H7 (cell line): ENCODE data around the gene IL32. TPM values are rescaled to one million over a fixed set of nuclear protein-coding genes. Genes with fewer than 3 reads are reported as not detected.
"Not testable (repeated sequence)": the region's sequence is repeated elsewhere in the genome, so short reads cannot be mapped to it uniquely, and the experiment has no call there.

Source experiments
- DNase-seq: peaks from one replicate; pipeline ENCODE4 v3.0.0; 2012
- H3K27me3 ChIP-seq: 2 replicates; pipeline ENCODE4 v1.6.0; 2011; ENCODE audit warnings: mild to moderate bottlenecking, low read length; ENCODE audit not compliant: control insufficient read depth, insufficient read depth
- H3K36me3 ChIP-seq: replicated peaks from 2 replicates; pipeline ENCODE4 v1.5.1; 2011; ENCODE audit warnings: low read length; ENCODE audit not compliant: control insufficient read depth, insufficient read depth
- H3K4me3 ChIP-seq: 2 replicates; pipeline ENCODE4 v1.5.1; 2011; ENCODE audit warnings: low read depth, mild to moderate bottlenecking, control low read depth, low read length, moderate library complexity; ENCODE audit not compliant: insufficient read depth
- total RNA-seq: library from RNA; depleted of rRNA; stranded (reverse); fragments of >200 nt; shearing (Covaris generic); gene quantifications from 2 replicates; pipeline ENCODE4 v1.2.3, GENCODE V29; 2014

IL32 gene
- total RNA-seq, 1 experiment from 2014 or later = 9.9 TPM

DNA sequence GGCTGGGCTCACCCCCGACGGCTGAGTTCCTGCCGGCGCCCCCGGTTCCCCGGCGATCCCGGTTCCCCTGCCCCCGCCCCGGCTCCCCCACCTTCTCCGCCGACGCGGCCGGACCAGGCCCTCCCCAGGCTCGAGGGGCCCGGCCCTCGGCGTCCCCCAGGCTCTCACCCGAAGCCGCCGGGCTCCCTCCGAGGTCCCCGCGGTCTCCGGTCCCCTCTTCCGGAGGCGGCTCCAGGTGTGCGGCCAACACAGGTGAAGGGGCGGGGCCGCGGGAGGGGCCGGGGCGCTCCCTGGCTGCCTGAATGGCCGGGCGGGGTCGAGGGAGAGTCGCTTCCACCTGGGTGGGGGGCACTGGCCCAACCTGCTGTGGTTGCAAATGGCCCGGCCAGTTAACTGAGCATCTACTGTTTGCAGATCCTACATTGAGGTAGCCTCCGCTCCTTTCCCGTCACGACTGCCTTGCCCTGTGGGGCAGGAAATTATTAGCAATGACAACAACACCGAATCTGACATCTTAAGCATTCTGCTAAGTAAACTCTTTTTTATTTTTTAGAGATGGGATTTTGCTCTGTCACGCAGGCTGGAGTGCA lies 28.6 kb upstream of the IL32 start, which contains the start of gene BICDL2:
Gene BICDL2, minus strand, starts transcription at position 219 of the 590 bp plus-strand sequence. CDS start 1,448 bp downstream, outside the sequence.
- peaks cover 27% of the 10 kb centered on the region for H3K27me3 ChIP-seq
- DNase-seq = peak; percentile 96
- H3K4me3 ChIP-seq = peak within 1 kb of the TSS; percentile 55

GRCh38 chr16:3038256-3038655 lies 27.2 kb upstream of the IL32 start:
- Histone ChIP-seq H3K27me3 (peaks cover 27% of the 10 kb centered on the region), H3K4me3 (no peak overlapping the region), H3K36me3 (no peaks in the 10 kb centered on the region; the same call in 1 of the 2 replicates)
- peak; percentile 87 for DNase-seq

More for the DNA sequence above, 28.6 kb upstream of the IL32 start, which contains the start of gene BICDL2:
- no peaks in the 10 kb centered on the region; the same call in 1 of the 2 replicates for H3K36me3 ChIP-seq

GRCh38 chr16:3038896-3039295 lies 26.5 kb upstream of the IL32 start:
- H3K4me3 ChIP-seq = no peak overlapping the region
- H3K27me3 ChIP-seq = peaks cover 27% of the 10 kb centered on the region
- peak; percentile 45 for DNase-seq
- H3K36me3 ChIP-seq = no peaks in the 10 kb centered on the region; the same call in 1 of the 2 replicates

GRCh38 chr16:3042376-3042775 lies 23.1 kb upstream of the IL32 start:
- no peak for DNase-seq
- no peaks in the 10 kb centered on the region for H3K36me3 ChIP-seq
- no peak overlapping the region for H3K4me3 ChIP-seq
- peaks cover 17% of the 10 kb centered on the region for H3K27me3 ChIP-seq

GRCh38 chr16:3044708-3045107 lies 20.7 kb upstream of the IL32 start:
- no peak for DNase-seq
- 0 out of 2 replicates have a peak, but pooled peaks cover 1% of the 10 kb centered on the region for H3K36me3 ChIP-seq
- H3K4me3 ChIP-seq = no peak overlapping the region
- peaks cover 15% of the 10 kb centered on the region for H3K27me3 ChIP-seq

- H3K36me3 ChIP-seq = 0 out of 2 replicates have a peak, but pooled peaks cover 1% of the 10 kb centered on the region
- H3K4me3 ChIP-seq = peak within 1 kb of the TSS; percentile 78
- H3K27me3 ChIP-seq = peaks cover 15% of the 10 kb centered on the region
- peak; percentile 95 for DNase-seq
Measured at GRCh38 chr16:3045758-3046640, 19.4 kb upstream of the IL32 start, which contains the start of gene MMP25. TSS of gene MMP25 (plus strand) at chr16:3046561. CDS start at chr16:3046918, 357 bp downstream.

DNA sequence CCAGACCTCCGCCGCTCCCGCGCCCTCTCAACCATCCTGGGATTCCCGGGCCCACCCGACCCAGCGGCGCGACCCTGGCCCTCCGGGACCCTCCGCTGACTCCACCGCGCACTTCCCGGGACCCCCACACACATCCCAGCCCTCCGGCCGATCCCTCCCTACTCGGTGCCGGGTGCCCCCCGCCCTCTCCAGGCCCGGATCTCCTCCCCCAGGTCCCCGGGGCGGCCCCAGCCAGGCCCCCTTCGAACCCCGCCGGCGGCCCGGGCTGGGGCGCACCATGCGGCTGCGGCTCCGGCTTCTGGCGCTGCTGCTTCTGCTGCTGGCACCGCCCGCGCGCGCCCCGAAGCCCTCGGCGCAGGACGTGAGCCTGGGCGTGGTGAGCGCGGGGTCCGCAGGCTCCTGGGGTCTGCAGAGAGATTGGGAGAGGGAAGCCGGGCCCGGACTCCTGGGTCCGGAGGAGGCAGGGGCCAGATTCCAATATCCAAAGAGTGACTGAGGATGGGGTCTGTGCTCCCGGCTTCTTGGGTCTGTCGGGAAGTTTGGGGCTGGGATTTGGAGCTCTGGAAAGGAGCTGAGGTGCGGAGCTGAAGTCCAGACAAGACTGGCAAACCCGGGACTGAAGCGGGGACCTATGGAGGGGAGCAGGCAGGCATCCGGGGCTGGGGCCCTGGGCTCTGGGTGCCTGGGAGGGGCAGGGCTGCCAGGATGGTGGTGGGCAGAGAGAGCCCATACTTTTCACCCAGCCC lies 18.6 kb upstream of the IL32 start:
- Histone ChIP-seq H3K27me3 (peaks cover 15% of the 10 kb centered on the region), H3K4me3 (peak overlapping the region; percentile 78)
- DNase-seq = peak; percentile 92

DNA sequence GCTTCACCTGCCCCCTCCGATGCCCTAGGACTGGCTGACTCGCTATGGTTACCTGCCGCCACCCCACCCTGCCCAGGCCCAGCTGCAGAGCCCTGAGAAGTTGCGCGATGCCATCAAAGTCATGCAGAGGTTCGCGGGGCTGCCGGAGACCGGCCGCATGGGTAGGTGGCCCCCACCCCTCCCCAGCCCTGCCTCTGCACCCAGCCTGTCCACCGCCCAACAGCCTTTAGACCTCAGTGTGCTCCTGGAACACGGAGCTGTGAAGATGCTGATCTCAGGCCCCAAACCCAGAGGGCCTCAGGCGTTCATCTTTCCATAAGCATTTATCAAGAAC lies 18.1 kb upstream of the IL32 start:
- peaks cover 15% of the 10 kb centered on the region for H3K27me3 ChIP-seq

More for the DNA sequence above, 18.6 kb upstream of the IL32 start:
- 0 out of 2 replicates have a peak, but pooled peaks cover 3% of the 10 kb centered on the region for H3K36me3 ChIP-seq

GRCh38 chr16:3049921-3050481 lies 15.4 kb upstream of the IL32 start:
- no peak overlapping the region for H3K4me3 ChIP-seq
- 0 out of 2 replicates have a peak, but pooled peaks cover 3% of the 10 kb centered on the region for H3K36me3 ChIP-seq
- peaks cover 15% of the 10 kb centered on the region for H3K27me3 ChIP-seq
- DNase-seq = no peak

More for the DNA sequence above, 18.1 kb upstream of the IL32 start:
- peak; percentile 88 for DNase-seq
- Histone ChIP-seq H3K36me3 (0 out of 2 replicates have a peak, but pooled peaks cover 3% of the 10 kb centered on the region), H3K4me3 (peak overlapping the region; percentile 78)

DNA sequence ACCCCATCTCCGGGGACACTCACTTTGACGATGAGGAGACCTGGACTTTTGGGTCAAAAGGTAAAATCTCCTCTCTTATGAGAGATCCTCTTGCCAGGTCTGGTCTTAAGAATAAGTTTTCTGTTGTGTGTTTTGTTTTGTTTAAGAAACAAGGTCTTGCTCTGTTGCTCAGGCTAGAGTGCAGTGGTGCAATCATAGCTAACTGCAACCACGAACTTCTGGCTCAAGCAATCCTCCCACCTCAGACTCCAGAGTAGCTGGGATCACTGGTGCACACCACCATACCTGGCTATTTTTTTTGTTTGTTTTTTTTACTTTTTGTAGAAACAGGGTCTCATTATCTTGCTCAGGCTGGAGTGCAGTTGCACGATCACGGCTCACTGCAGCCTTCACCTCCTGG lies 15.0 kb upstream of the IL32 start:
- DNase-seq = no peak
- Histone ChIP-seq H3K27me3 (peaks cover 15% of the 10 kb centered on the region), H3K4me3 (no peak overlapping the region), H3K36me3 (0 out of 2 replicates have a peak, but pooled peaks cover 3% of the 10 kb centered on the region)

DNA sequence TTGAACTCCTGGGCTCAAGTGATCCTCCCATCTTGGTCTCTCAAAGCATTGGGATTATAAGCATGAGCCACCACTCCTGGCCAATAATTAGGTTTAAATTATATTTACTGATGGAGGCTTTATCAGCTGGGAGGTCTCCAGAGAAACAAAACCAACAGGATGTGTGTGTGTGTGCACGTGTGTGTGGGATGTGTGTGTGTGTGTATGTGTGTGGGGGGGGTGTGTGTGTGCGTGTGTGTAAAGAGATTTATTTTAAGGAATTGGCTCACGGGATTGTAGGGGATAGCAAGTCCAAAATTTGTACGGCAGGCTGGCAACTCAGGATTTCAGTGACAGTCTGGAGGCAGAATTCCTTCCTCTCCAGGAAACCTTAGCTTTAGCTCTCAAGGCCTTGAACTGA lies 14.4 kb upstream of the IL32 start:
- H3K36me3 ChIP-seq = 0 out of 2 replicates have a peak, but pooled peaks cover 3% of the 10 kb centered on the region
- H3K4me3 ChIP-seq = no peak overlapping the region
- peaks cover 12% of the 10 kb centered on the region for H3K27me3 ChIP-seq
- no peak for DNase-seq

DNA sequence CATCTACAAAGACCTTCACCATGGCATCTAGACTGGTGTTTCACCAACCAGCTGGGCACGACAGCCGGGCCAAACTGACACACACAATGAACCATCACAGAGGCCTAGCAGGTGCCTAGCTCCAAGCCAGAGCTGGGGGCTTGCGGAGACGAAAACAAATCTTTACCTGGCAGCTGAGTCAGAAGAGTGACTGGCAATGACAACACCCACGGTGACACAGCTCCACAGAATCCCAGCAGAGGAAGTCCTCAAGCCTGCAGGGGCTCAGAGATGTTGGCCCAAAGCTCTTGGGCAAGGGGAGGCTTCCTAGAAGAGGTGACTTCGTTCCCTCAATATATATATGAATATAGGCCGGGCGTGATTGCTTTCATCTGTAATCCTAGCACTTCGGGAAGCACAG lies 13.9 kb upstream of the IL32 start:
- peaks cover 9% of the 10 kb centered on the region for H3K27me3 ChIP-seq
- no peak overlapping the region for H3K4me3 ChIP-seq
- H3K36me3 ChIP-seq = 0 out of 2 replicates have a peak, but pooled peaks cover 3% of the 10 kb centered on the region
- no peak for DNase-seq

GRCh38 chr16:3052571-3053329 lies 12.7 kb upstream of the IL32 start:
- H3K36me3 ChIP-seq, H3K27me3 ChIP-seq, H3K4me3 ChIP-seq, DNase-seq: not testable (repeated sequence)
